ENCODE results near the gene CYLC1. TPM values are rescaled to one million over a fixed set of nuclear protein-coding genes. Genes with fewer than 3 reads are reported as not detected.

The CYLC1 gene
- total and polyA plus RNA-seq, 2 of the 8 experiments (the other 6 are each of a cell fraction or from before 2014, with no cell fraction given), result not detected

DNA sequence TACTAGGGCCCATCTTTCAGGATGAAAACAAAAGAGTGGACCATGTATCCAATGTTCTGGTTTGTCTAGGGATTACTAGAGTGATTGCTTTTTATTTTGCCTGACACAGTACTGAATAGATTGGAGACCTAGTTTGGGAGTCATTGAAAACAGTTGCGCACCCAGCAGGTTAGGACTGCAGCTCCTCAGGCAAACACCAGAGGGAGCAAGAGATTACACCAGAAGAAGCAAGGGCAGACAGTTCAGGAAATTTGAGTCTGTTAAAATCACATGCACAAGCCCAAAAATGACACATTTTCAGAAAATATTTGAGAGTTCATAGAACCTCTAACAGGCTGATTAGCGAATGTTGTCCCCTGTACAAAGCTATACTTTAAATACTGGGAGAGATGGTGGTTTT lies 55.6 kb downstream of the CYLC1 start:
- H3K4me2 ChIP-seq (ENCODE audit: insufficient read depth in 1 of 2, low read depth in 2 of 2, low read length in 2 of 2), result no peak overlapping the region
- CTCF ChIA-PET (ENCODE audit: partially characterized antibody), result interaction anchor here (1.0 to 1.7 kb wide), 7 partner anchors 8 to 391 kb away, joined by 3 to 6 read pairs (median 3); no protein-coding TSS in a partner anchor

More for the DNA sequence above, 55.6 kb downstream of the CYLC1 start:
- Histone ChIP-seq H3K79me1 (ENCODE audit: low read depth, low read length) (no peaks in the 10 kb centered on the region), H3K9ac (replicated peaks in 1 of 4; ENCODE audit: extremely low read depth in 1 of 4, low read depth in 3 of 4, low read length in 3 of 4) (no peak overlapping the region), H2BK120ac (replicated peaks; ENCODE audit: low read depth, low read length) (no peak overlapping the region), H3K4me1 (replicated peaks in 1 of 4; ENCODE audit: control insufficient read depth in 3 of 4, insufficient read depth in 4 of 4, low read length in 3 of 4) (no peaks in the 10 kb centered on the region), H3K18ac (ENCODE audit: extremely low read depth, low read length) (no peak overlapping the region), H4K91ac (replicated peaks; ENCODE audit: insufficient read length, low read length) (no peak overlapping the region), H2BK5ac (ENCODE audit: low read depth, low read length) (no peak overlapping the region), H3K9me3 (ENCODE audit: insufficient read depth in 2 of 2, low read depth in 1 of 2, low read length in 1 of 2) (no peaks in the 10 kb centered on the region), H3K4me3 (ENCODE audit: extremely low read depth in 1 of 4, insufficient read depth in 2 of 4, low read depth in 3 of 4, low read length in 4 of 4) (no peak overlapping the region), H2BK15ac (ENCODE audit: low read length) (no peak overlapping the region), H4K5ac (ENCODE audit: insufficient read length, low read depth, low read length) (no peak overlapping the region), H4K20me1 (replicated peaks in 1 of 2; ENCODE audit: control insufficient read depth in 1 of 2, insufficient read depth in 2 of 2, low read length in 2 of 2) (no peaks in the 10 kb centered on the region), H3K4ac (replicated peaks; ENCODE audit: insufficient read length, low read depth, low read length) (no peak overlapping the region), H3K14ac (ENCODE audit: insufficient read length) (no peak overlapping the region), H2BK20ac (ENCODE audit: low read length) (no peak overlapping the region), H3K56ac (replicated peaks; ENCODE audit: insufficient read length, low read depth, low read length) (no peak overlapping the region), H2AFZ (ENCODE audit: low read length) (no peak overlapping the region), H3K79me2 (ENCODE audit: control insufficient read depth in 1 of 2, insufficient read depth in 2 of 2, low read length in 2 of 2) (no peaks in the 10 kb centered on the region), H3K27ac (ENCODE audit: low read depth, low read length) (no peak overlapping the region), H3K23me2 (ENCODE audit: low read depth, low read length) (no peaks in the 10 kb centered on the region), H2AK5ac (ENCODE audit: low read depth, low read length) (no peak overlapping the region), H2BK12ac (ENCODE audit: low read depth, low read length) (no peak overlapping the region), H4K8ac (ENCODE audit: extremely low read depth, insufficient read depth, low read length) (no peak overlapping the region), H3K27me3 (replicated peaks in 1 of 4; ENCODE audit: control insufficient read depth in 3 of 4, extremely low read depth in 1 of 4, insufficient read depth in 3 of 4, low read length in 3 of 4) (no peaks in the 10 kb centered on the region), H3K36me3 (ENCODE audit: control insufficient read depth in 2 of 4, insufficient read depth in 4 of 4, low read length in 3 of 4) (no peaks in the 10 kb centered on the region), H3K23ac (ENCODE audit: insufficient read length) (no peak overlapping the region)
- POLR2A ChIA-PET (ENCODE audit: partially characterized antibody), result no interaction called here
- DNase-seq (ENCODE audit: low read depth in 1 of 2, low spot score in 2 of 2), result no peak
- FAIRE-seq, result peak; percentile 96
- TF ChIP-seq, protein P1, sequence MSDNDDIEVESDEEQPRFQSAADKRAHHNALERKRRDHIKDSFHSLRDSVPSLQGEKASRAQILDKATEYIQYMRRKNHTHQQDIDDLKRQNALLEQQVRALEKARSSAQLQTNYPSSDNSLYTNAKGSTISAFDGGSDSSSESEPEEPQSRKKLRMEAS (IDR thresholded peaks at IDR 0.05), result no peak
- TF ChIP-seq JUN (IDR thresholded peaks at IDR 0.05; ENCODE audit: low read depth, low read length) (no peak), TEAD4 (IDR thresholded peaks at IDR 0.05; ENCODE audit: low read depth, low read length) (no peak), CREB1 (IDR thresholded peaks at IDR 0.05) (no peak), RAD21 (IDR thresholded peaks at IDR 0.05 in 1 of 2, conservative IDR thresholded peaks at IDR 0.05 in 1 of 2; ENCODE audit: low read depth in 2 of 2, low read length in 2 of 2) (peak; percentile 57 to 68), SIRT6 (IDR thresholded peaks at IDR 0.05; ENCODE audit: low read length) (no peak)
- TF ChIP-seq, protein P2, sequence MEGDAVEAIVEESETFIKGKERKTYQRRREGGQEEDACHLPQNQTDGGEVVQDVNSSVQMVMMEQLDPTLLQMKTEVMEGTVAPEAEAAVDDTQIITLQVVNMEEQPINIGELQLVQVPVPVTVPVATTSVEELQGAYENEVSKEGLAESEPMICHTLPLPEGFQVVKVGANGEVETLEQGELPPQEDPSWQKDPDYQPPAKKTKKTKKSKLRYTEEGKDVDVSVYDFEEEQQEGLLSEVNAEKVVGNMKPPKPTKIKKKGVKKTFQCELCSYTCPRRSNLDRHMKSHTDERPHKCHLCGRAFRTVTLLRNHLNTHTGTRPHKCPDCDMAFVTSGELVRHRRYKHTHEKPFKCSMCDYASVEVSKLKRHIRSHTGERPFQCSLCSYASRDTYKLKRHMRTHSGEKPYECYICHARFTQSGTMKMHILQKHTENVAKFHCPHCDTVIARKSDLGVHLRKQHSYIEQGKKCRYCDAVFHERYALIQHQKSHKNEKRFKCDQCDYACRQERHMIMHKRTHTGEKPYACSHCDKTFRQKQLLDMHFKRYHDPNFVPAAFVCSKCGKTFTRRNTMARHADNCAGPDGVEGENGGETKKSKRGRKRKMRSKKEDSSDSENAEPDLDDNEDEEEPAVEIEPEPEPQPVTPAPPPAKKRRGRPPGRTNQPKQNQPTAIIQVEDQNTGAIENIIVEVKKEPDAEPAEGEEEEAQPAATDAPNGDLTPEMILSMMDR (IDR thresholded peaks at IDR 0.05; ENCODE audit: control extremely low read depth in 1 of 3, insufficient read depth in 1 of 3, low read depth in 1 of 3, low read length in 3 of 3), result peak; percentile 37 to 62 (median 58)
- WGBS, 2 experiments (ENCODE audit: extremely low coverage in 1 of 2, insufficient coverage in 1 of 2, insufficient read length in 1 of 2, insufficient replicate concordance in 2 of 2, low coverage in 1 of 2, low lambda C conversion rate in 2 of 2, missing lambda C conversion rate in 1 of 2), result 35% methylated on average over 2 of the region's 2 CpGs; no CpG with 5 or more reads in 1 of the 2 experiments
